CD4-positive, alpha-beta T cell treated with Interleukin-4 for 1 hour (primary cell): ENCODE data around the gene SGTA.

ENCODE experiments used
- DNase-seq, 2 donors: peaks; one replicate each; pipeline ENCODE4 v3.0.0-alpha.2; 2020 to 2022

Gene SGTA

GRCh38 chr19:2744113-2744512 lies 39.0 kb downstream of the SGTA start:
- no peak for DNase-seq

- DNase-seq: no peak
These were observed 40.0 kb downstream of the SGTA start for GRCh38 chr19:2743099-2743498.

GRCh38 chr19:2740314-2740656 lies 42.8 kb downstream of the SGTA start:
- no peak for DNase-seq

GRCh38 chr19:2739602-2740313 lies 43.3 kb downstream of the SGTA start, which contains the start of gene SLC39A3:
Gene SLC39A3 (minus strand): TSS chr19:2740017. CDS start chr19:2737257, 2,760 bp downstream.
- peak; percentile 98 to 99 for DNase-seq

- no peak for DNase-seq
These were observed 46.4 kb downstream of the SGTA start for GRCh38 chr19:2736550-2737190.

GRCh38 chr19:2735374-2735773 lies 47.7 kb downstream of the SGTA start:
- DNase-seq: no peak

- no peak for DNase-seq
These were observed 48.3 kb downstream of the SGTA start for GRCh38 chr19:2734589-2735288.

- DNase-seq: no peak
These were observed 49.0 kb downstream of the SGTA start for GRCh38 chr19:2733930-2734588.

- no peak for DNase-seq
These were observed 50.2 kb downstream of the SGTA start for GRCh38 chr19:2732883-2733282.

- no peak for DNase-seq
These were observed 50.8 kb downstream of the SGTA start for GRCh38 chr19:2732157-2732725.

GRCh38 chr19:2731181-2731995 lies 51.7 kb downstream of the SGTA start:
- DNase-seq: no peak

- DNase-seq: no peak
These were observed 52.9 kb downstream of the SGTA start for GRCh38 chr19:2729943-2730818.

GRCh38 chr19:2728783-2729387 lies 54.2 kb downstream of the SGTA start:
- DNase-seq: no peak

- no peak for DNase-seq
These were observed 55.5 kb downstream of the SGTA start for GRCh38 chr19:2727640-2727944.

GRCh38 chr19:2726904-2727639 lies 56.0 kb downstream of the SGTA start:
- no peak for DNase-seq

- no peak for DNase-seq
These were observed 56.8 kb downstream of the SGTA start for GRCh38 chr19:2726160-2726855.

- no peak for DNase-seq
These were observed 58.9 kb downstream of the SGTA start for GRCh38 chr19:2724148-2724557.

- DNase-seq: no peak
These were observed 59.3 kb downstream of the SGTA start for GRCh38 chr19:2723747-2724146.

GRCh38 chr19:2723345-2723715 lies 59.7 kb downstream of the SGTA start:
- no peak for DNase-seq
